GM20431 (cell line): ENCODE measurements around the gene SBNO1.

Experiments used
- in situ Hi-C: fragments of 300-500 bp; cut with MseI, MboI; formaldehyde crosslinking; loops from one replicate; pipeline ENCODE4 v1.15.0; 2020; ENCODE audit warnings: low sequenced_read_pairs; ENCODE audit not compliant: unreplicated experiment

Gene SBNO1

GRCh38 chr12:123280971-123281370 lies 83.7 kb downstream of the SBNO1 start:
- in situ Hi-C loops: no loop called here

DNA sequence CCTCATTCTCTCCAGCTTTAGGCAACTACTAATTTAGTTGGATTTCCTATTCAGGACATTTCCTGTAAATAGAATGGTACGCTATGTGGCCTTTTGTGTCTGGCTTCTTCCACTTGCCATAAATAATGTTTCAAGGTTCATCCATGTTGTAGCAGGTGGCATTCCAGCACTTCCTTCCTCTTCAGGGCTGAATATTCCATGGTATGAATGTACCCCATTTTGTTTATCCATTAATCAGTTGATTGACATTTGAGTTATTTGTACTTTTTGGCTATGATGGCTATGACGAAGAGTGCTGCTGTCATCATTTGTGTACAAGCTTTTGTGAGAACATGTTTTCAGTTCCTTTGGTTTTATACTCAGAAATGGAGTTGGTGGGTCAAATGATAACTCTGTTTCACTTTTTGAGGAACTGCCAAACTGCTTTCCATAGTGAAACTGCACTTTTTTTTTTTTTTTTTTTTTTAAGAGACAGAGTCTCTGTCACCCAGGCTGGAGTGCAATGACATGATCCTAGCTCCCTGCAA lies 86.5 kb downstream of the SBNO1 start:
- in situ Hi-C loops: no loop called here

DNA sequence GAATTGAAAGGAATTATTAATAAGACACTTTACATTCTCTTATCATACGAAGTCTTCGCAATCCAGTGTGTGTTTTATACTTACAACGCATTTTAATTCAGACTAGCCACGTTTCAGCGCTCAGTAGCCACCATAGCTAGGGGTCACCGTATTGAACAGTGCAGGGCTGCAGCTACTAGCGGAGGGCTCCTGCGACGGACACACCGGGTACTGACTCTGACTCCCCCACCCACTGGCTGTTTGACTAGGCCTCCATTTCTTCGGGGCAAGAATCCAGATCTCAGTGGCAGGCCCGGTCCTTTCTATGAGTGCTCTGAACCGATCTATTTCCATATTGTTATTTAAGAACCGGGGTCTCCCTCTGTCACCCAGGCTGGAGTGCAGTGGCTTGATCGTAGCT lies 91.5 kb downstream of the SBNO1 start:
- in situ Hi-C loops: no loop called here

- in situ Hi-C loops: no loop called here
Measured at GRCh38 chr12:123271001-123271668, 93.5 kb downstream of the SBNO1 start.

DNA sequence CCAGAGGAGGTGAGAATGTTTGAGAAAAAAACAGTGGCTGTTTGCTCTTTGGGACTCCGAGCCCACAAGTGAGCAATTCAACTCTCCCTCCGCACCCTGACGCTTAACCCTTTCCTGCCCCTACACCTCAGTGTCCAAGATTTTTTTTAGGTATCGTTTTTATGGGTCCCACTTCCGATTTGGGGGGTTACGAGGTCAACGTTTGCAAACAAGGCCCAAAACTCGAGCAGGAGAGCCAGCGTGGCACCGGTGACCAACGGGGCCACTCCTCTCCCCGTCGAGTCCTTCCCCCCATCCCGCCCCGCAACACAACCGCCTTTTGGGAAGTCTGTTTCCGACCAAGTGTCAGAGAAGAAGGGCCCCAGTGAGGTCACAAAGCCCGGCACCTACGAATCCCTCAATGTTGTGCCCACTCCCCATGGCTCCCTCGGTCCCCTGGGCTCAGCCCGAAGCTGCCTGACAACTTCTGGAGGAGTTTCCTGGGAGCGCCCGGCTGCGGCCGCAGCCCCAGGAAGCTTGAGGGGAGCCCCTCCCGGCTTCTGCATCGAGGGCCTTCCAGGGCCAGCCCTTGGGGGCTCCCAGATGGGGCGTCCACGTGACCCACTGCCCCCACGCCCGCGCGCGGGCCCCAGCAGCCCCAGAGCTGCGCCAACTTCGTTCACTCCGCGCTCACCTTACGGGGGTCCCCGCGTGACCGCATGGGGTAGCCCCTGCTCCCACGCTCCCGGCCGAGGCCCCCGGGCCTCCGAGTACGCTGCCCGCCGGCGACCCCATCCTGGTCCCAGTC lies 94.2 kb downstream of the SBNO1 start:
- in situ Hi-C loops: no loop called here

DNA sequence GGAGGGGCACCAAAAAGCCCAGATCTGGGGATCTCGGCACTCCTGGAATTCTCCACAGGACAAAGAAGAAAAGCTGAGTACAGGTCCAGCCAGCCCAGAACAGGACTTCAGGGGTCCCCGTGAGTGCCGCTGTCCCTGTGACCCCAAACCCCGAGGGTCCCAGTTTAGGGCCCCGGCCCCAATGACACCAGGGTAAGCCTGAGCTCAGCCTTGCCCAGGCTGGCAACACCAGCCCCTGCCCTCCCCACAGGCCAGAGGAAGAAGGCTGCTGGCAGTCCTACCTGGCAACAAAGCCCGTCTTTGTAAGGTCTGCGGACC lies 94.8 kb downstream of the SBNO1 start:
- in situ Hi-C loops: no loop called here

- in situ Hi-C loops: no loop called here
Measured at GRCh38 chr12:123269395-123269892, 95.2 kb downstream of the SBNO1 start.

DNA sequence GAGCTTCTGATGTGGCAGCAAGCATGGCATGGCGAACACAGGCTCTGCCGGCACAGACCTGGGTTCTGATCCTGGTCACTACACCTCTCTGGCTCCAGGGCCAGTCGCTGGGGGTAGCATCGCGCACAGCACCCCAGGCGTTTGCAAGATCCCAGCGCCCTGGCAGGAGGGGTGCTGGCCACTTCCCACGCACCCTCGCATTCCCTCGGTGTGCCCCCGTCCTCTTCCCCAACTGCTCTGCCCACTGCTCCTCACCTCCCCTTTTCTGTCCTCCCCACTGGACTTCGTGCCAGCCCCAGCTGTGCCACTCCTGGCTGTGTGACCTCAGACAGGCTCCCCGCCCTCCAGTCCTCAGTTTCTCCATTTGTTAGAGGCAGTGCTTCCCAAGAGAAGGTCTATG lies 95.8 kb downstream of the SBNO1 start:
- in situ Hi-C loops: no loop called here

DNA sequence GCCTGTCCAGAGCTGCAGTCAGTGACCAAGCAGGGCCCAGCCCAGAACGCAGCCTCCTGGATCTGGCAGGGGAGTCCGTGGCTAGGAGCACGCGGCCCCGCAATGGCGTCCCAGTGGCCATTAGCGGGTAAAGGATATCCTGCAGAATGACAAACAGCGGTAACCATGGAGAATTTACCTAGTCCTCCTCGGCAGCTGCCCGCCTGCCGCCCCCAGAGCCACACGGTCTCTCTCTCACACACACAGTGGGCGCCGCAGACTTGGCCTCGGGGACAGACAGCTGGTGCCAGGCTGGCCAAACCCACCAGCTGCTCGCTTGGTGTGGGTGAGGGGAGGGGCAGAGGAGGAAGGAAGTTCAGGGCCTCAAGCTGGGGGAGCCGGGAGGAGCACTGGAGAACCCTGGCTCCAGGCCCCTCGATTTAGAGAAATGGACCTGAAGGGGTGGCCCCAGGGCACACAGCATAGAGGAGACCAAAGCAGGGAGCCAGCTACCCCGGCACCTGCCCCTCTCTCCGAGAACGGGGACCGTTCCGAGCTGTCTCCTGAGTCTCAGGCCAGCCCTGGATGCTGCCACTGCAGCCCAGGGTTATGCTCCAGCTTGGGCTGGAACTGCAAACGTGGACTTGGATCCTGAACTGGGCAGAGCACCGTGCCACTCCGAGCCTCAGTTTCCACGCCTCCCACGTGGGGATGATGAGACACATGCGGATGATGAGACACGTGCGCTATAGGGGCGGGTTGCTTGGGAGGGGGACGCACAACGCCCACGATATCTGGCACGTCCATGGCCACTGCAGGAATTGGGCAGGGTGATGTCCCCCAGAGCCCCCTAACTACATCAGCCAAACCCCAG lies 96.4 kb downstream of the SBNO1 start:
- in situ Hi-C loops: no loop called here

DNA sequence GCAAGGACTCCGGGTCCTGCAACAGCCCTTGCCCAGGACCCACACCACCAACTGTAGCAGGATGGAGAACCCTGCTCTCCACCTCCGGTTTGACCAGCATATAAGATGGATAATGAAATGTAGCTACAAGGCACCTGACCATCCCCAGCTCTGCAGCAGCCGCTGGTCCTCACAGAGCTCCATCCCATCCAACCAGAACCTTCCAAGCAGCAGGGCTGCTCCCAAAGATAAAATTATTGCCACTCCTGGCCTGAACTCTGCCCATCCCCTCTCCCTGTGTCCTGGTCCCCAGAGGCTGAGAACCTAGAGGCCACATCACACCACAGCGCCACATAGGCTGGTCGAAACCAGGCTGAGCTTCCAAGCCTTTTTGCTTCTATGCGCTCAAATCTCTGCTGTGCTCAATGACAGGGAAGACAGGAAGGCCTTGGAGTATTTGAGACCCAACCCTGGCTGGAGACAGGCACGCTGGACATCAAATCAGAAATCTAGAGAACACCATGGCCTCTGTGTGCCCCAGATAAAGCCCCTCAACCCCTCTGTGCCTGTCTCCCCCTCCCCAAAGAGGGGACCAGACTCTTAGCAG lies 97.2 kb downstream of the SBNO1 start:
- in situ Hi-C loops: no loop called here

- in situ Hi-C loops: no loop called here
Measured at GRCh38 chr12:123266679-123267277, 97.9 kb downstream of the SBNO1 start.

- in situ Hi-C loops: no loop called here
Measured at GRCh38 chr12:123265851-123266678, 98.6 kb downstream of the SBNO1 start.

- in situ Hi-C loops: no loop called here
Measured at GRCh38 chr12:123264642-123265041, 100.0 kb downstream of the SBNO1 start.

DNA sequence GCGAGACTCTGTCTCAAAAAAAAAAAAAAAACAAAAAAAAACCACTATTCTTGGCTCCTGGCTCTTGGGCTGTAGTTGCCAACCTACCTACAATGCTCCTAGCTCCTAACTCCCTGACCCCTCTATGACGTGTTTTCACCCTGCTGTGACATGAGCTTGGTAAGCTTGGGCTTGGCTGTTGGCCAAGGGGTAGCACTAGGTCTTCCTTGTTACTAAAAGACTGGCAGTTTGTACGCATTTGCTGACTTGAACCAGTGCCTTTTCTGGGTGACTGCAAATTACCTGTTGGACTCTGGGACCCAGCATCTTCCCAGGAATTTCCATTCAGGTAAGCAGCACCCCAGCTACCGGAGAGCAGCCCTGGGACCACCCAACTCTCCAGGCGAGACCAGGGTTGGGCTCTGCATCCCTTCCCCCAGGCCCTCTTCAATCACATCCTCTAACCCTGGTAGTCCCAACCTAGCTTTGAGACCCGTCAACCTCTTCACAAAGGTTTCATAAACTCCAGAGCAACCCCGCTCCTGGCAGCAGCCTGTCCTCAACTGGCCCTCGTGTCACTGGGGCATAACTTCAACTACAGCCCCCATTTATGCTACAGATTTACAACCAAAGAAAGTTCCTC lies 101.3 kb downstream of the SBNO1 start:
- in situ Hi-C loops: no loop called here

GRCh38 chr12:123261196-123261595 lies 103.5 kb downstream of the SBNO1 start:
- in situ Hi-C loops: no loop called here

DNA sequence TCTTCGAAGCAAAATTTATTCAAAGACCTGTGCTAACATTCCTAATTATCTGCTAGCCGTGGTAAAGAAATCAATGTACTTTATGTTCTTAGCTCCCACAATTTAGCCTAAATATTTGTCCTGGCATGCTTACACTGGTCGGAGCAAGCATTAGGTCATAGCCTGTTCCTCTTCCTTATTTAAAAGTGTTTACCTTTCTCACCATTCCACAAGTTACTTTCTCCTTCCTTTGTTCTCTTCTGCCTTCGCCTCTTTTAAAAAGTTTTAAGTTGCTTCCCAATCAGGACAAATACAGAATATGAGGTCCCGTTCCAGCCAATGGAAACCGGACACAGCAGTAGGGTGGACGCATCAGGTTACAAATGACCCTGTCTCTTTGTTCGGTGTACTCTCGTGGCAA lies 104.6 kb downstream of the SBNO1 start:
- in situ Hi-C loops: no loop called here

DNA sequence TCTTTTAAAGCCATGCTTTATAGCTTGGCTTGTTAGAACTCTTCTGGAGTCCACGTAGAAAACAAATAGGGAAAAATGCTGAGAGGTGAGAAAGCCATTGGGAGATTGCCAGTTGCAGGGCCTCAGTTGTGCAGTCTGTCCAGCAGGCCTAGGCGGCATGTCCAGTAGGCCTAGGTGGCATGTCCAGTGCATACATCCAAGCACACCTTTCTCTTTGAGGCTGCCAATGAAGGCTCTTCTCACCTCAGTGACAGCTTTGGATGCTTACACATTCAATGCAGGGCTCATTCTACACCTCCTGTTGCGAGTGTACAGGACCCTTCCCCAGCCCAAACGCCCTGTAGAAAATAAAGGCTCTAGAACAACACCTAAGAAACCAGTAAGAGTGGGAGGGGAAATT lies 106.1 kb downstream of the SBNO1 start:
- in situ Hi-C loops: no loop called here

DNA sequence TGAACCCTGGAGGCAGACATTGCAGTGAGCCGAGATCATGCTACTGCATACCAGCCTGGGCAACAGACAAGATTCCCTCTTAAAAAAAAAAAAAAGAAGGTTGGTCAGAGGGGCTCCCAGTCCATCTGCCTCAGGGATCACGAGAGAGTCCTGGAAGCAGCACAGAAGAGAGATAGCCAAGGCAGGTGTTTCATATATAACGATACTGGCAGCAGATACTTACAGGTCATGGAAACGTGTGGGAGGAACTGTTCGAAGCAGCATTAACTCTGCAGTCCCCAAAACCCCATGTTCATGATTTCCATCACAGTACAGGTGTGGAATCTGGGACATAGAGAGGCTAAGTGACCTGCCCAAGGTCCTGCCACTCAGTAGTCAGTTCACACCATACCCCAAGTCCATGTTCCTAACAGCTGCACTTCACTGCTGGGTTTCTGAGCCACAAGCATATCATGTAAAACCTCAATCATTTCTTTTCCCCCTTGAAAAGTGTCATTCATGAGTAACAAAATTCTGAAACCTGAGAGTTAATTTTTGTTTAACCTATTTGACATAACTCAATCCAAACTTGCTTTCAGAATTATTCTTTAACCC lies 109.7 kb downstream of the SBNO1 start:
- in situ Hi-C loops: no loop called here
